ENCODE data around the gene RENBP. TPM values are rescaled to one million over a fixed set of nuclear protein-coding genes. Genes with fewer than 3 reads are reported as not detected.
A peak's percentile ranks its signal among the peaks of the same experiment; 100 is the strongest.

Gene RENBP
- total and polyA plus RNA-seq, 7 donors, result 0.97 to 4.4 (median 2.9) TPM

- H3K27ac ChIP-seq, result no peak overlapping the region
- peak; percentile 58 to 74 for DNase-seq
Observed at GRCh38 chrX:153900831-153901752, 43.4 kb downstream of the RENBP start.

GRCh38 chrX:153897899-153898298 lies 46.5 kb downstream of the RENBP start:
- ATAC-seq (no peak), DNase-seq (no peak)
- no peaks in the 10 kb centered on the region for H3K9me3 ChIP-seq
- H3K4me3 ChIP-seq, result no peak overlapping the region
- no peak for TF ChIP-seq CTCF (IDR thresholded peaks at IDR 0.05)
- intact Hi-C loops (cut with DNase I), result no loop called here
- no peaks in the 10 kb centered on the region for H3K36me3 ChIP-seq (ENCODE audit: insufficient read depth in 1 of 2, low read depth in 1 of 2)
- H3K4me1 ChIP-seq, result no peaks in the 10 kb centered on the region
- peaks cover 0 to 18% (median 0%) of the 10 kb centered on the region in 3 donors for H3K27me3 ChIP-seq (ENCODE audit: insufficient read depth in 3 of 3, low read length in 2 of 3)
- no peak overlapping the region for H3K27ac ChIP-seq

More at GRCh38 chrX:153900831-153901752, 43.4 kb downstream of the RENBP start:
- ATAC-seq, result peak; percentile 56 to 72 (median 66)
- H3K36me3 ChIP-seq (ENCODE audit: insufficient read depth in 1 of 2, low read depth in 1 of 2), result no peaks in the 10 kb centered on the region
- intact Hi-C loops (cut with DNase I), result no loop called here
- H3K27me3 ChIP-seq (ENCODE audit: insufficient read depth in 3 of 3, low read length in 2 of 3), result peaks cover 0 to 28% (median 0%) of the 10 kb centered on the region in 3 donors
- H3K9me3 ChIP-seq, result no peaks in the 10 kb centered on the region
- no peak overlapping the region for H3K4me3 ChIP-seq
- H3K4me1 ChIP-seq, result no peaks in the 10 kb centered on the region
- 21 to 48% (median 27%) methylated on average over 24 to 26 of the region's 26 CpGs for WGBS, 3 donors
- TF ChIP-seq CTCF (IDR thresholded peaks at IDR 0.05), result no peak

GRCh38 chrX:153889123-153889522 lies 55.3 kb downstream of the RENBP start:
- ATAC-seq, result no peak

GRCh38 chrX:153888344-153888743 lies 56.1 kb downstream of the RENBP start:
- Histone ChIP-seq H3K27me3 (ENCODE audit: insufficient read depth in 3 of 3, low read length in 2 of 3) (peaks cover 0 to 68% (median 9%) of the 10 kb centered on the region in 3 donors), H3K4me3 (no peak overlapping the region), H3K9me3 (no peaks in the 10 kb centered on the region), H3K36me3 (ENCODE audit: insufficient read depth in 1 of 2, low read depth in 1 of 2) (no peaks in the 10 kb centered on the region), H3K27ac (no peak overlapping the region), H3K4me1 (no peaks in the 10 kb centered on the region)
- ATAC-seq, result no peak
- 53 to 62% (median 59%) methylated on average over 6 of the region's 6 CpGs for WGBS, 3 donors
- TF ChIP-seq CTCF (IDR thresholded peaks at IDR 0.05), result no peak
- no peak for DNase-seq
- intact Hi-C loops (cut with DNase I), result no loop called here

More at GRCh38 chrX:153889123-153889522, 55.3 kb downstream of the RENBP start:
- Histone ChIP-seq H3K36me3 (ENCODE audit: insufficient read depth in 1 of 2, low read depth in 1 of 2) (no peaks in the 10 kb centered on the region), H3K4me3 (no peak overlapping the region), H3K4me1 (no peaks in the 10 kb centered on the region), H3K27ac (no peak overlapping the region), H3K9me3 (no peaks in the 10 kb centered on the region), H3K27me3 (ENCODE audit: insufficient read depth in 3 of 3, low read length in 2 of 3) (peaks cover 0 to 62% (median 9%) of the 10 kb centered on the region in 3 donors)
- intact Hi-C loops (cut with DNase I), result no loop called here
- TF ChIP-seq CTCF (IDR thresholded peaks at IDR 0.05), result no peak
- WGBS, 3 donors, result 90 to 96% (median 94%) methylated on average over 6 of the region's 6 CpGs
- DNase-seq, result no peak

Measured in psoas muscle (tissue), 8 donors.